RWPE1 (cell line): ENCODE data around the gene NOP10.
A peak's percentile ranks its signal among the peaks of the same experiment; 100 is the strongest.
"Not testable (repeated sequence)": the region's sequence is repeated elsewhere in the genome, so short reads cannot be mapped to it uniquely, and the experiment has no call there.

Source experiments
- CTCF ChIA-PET: fragments of 350-600 bp; sonication (Branson Sonifier 250); formaldehyde crosslinking; extraction: SDS; loops from one replicate; lab custom pipeline; 2021; lab: Yijun Ruan, JAX
- POLR2A ChIA-PET: fragments of 400-600 bp; formaldehyde crosslinking; extraction: SDS; loops from one replicate; lab custom pipeline; 2020; ENCODE audit warnings: antibody characterized with exemption; ENCODE audit not compliant: low non-redundant PET; lab: Yijun Ruan, JAX
- DNase-seq: peaks from one replicate; pipeline ENCODE4 v3.0.0; 2012; ENCODE audit warnings: low spot score
- H3K27ac ChIP-seq: fragments of 450-650 bp; 2 replicates; pipeline ENCODE4 v1.5.1; 2017
- CTCF ChIP-seq: fragments of 450-650 bp; conservative IDR thresholded peaks from 2 replicates; pipeline ENCODE4 v1.5.1; 2017; ENCODE audit warnings: low read depth, mild to moderate bottlenecking

NOP10 gene

GRCh38 chr15:34342737-34343575 is at the start of gene NOP10, which contains the start of gene NUTM1:
Gene NOP10, minus strand, starts transcription at chr15:34343136. Its CDS starts 63 bp downstream, at chr15:34343073.
Gene NUTM1, plus strand, starts transcription at chr15:34343315. Its CDS starts 382 bp downstream, at chr15:34343697.
- H3K27ac ChIP-seq = peak within 1 kb of the TSS; percentile 88
- ChIA-PET CTCF (interaction anchor here (0.6 to 2.3 kb wide), 6 partner anchors 13 to 458 kb away, joined by 3 to 22 read pairs (median 4); partner anchors contain the start of gene LPCAT4), POLR2A (interaction anchor here (0.7 to 1.0 kb wide), 3 partner anchors 111 to 241 kb away, joined by 3 to 7 read pairs (median 4); partner anchors contain the start of genes GOLGA8B and PGBD4)
- peak; percentile 80 for DNase-seq
- peak; percentile 98 for TF ChIP-seq CTCF

GRCh38 chr15:34389594-34390086 is 46.7 kb upstream of the NOP10 start:
- DNase-seq, CTCF ChIA-PET, H3K27ac ChIP-seq, POLR2A ChIA-PET: not testable (repeated sequence)

- DNase-seq, POLR2A ChIA-PET, H3K27ac ChIP-seq, CTCF ChIA-PET: not testable (repeated sequence)
Measured at GRCh38 chr15:34381829-34382521, 39.0 kb upstream of the NOP10 start.

GRCh38 chr15:34380491-34380890 is 37.6 kb upstream of the NOP10 start:
- CTCF ChIA-PET = not testable (repeated sequence)

GRCh38 chr15:34376856-34377255 is 33.9 kb upstream of the NOP10 start:
- no peak overlapping the region for H3K27ac ChIP-seq
- DNase-seq = no peak
- ChIA-PET POLR2A (no interaction called here), CTCF (no interaction called here)
- no peak for TF ChIP-seq CTCF

More at GRCh38 chr15:34380491-34380890, 37.6 kb upstream of the NOP10 start:
- POLR2A ChIA-PET, DNase-seq, H3K27ac ChIP-seq: not testable (repeated sequence)

- not testable (repeated sequence) for H3K27ac ChIP-seq
Measured at GRCh38 chr15:34375541-34375940, 32.6 kb upstream of the NOP10 start.

GRCh38 chr15:34374816-34375215 is 31.9 kb upstream of the NOP10 start:
- CTCF ChIA-PET = interaction anchor here (0.7 kb wide), 1 partner anchor 264 kb away, joined by 4 read pairs; no protein-coding TSS in a partner anchor
- POLR2A ChIA-PET = no interaction called here
- no peak for DNase-seq

More at GRCh38 chr15:34375541-34375940, 32.6 kb upstream of the NOP10 start:
- POLR2A ChIA-PET, DNase-seq, CTCF ChIA-PET: not testable (repeated sequence)

More at GRCh38 chr15:34374816-34375215, 31.9 kb upstream of the NOP10 start:
- no peak for TF ChIP-seq CTCF
- no peak overlapping the region for H3K27ac ChIP-seq
